SK-N-SH treated with all-trans-retinoic acid at 6 μM for 48 hours (cell line): ENCODE measurements around the gene PET100.

Experiments
- ATAC-seq: fragments of 200-7000 bp; cut with Tn5 transposase; 3 replicates; pipeline ENCODE4 v1.9.1; 2020; ENCODE audit warnings: mild to moderate bottlenecking, moderate library complexity
- ARNTL ChIP-seq: fragments of 450-650 bp; formaldehyde crosslinking; IDR thresholded peaks from 2 replicates; pipeline ENCODE4 v1.5.0; 2020; ENCODE audit warnings: low read depth, mild to moderate bottlenecking, moderate library complexity, borderline replicate concordance
- BACH2 ChIP-seq: fragments of 250-450 bp; sonication (Bioruptor Pico); IDR thresholded peaks from 2 replicates; pipeline ENCODE4 v1.9.0; 2021; ENCODE audit warnings: mild to moderate bottlenecking, borderline replicate concordance
- CSDC2 ChIP-seq: fragments of 250-450 bp; sonication (Bioruptor Pico); IDR thresholded peaks from 2 replicates; pipeline ENCODE4 v1.5.0; 2020; ENCODE audit warnings: mild to moderate bottlenecking, moderate library complexity
- ESRRG ChIP-seq: fragments of 250-450 bp; sonication (Bioruptor Pico); IDR thresholded peaks from 2 replicates; pipeline ENCODE4 v1.6.1; 2021; ENCODE audit warnings: mild to moderate bottlenecking
- GLIS3 ChIP-seq: fragments of 250-450 bp; sonication (Bioruptor Pico); IDR thresholded peaks from 2 replicates; pipeline ENCODE4 v1.5.0; 2020; ENCODE audit warnings: mild to moderate bottlenecking, moderate library complexity
- ISL1 ChIP-seq: fragments of 250-450 bp; sonication (Bioruptor Pico); IDR thresholded peaks from 2 replicates; pipeline ENCODE4 v2.1.2; 2022; ENCODE audit warnings: mild to moderate bottlenecking, moderate library complexity
- OSR1 ChIP-seq: fragments of 250-450 bp; sonication (Bioruptor Pico); IDR thresholded peaks from 2 replicates; pipeline ENCODE4 v1.8.0; 2022; ENCODE audit warnings: moderate library complexity, mild to moderate bottlenecking, inconsistent platforms
- PPARA ChIP-seq: fragments of 250-450 bp; sonication (Bioruptor Pico); IDR thresholded peaks from 2 replicates; pipeline ENCODE4 v1.5.0; 2020; ENCODE audit warnings: mild to moderate bottlenecking, borderline replicate concordance
- RARB ChIP-seq: fragments of 250-450 bp; sonication (Bioruptor Pico); IDR thresholded peaks from 2 replicates; pipeline ENCODE4 v1.8.0; 2021; ENCODE audit warnings: mild to moderate bottlenecking, moderate library complexity
- SNAI2 ChIP-seq: fragments of 250-450 bp; sonication (Bioruptor Pico); IDR thresholded peaks from 2 replicates; pipeline ENCODE4 v1.5.0; 2020; ENCODE audit warnings: mild to moderate bottlenecking, moderate library complexity
- TCF4 ChIP-seq: fragments of 250-450 bp; sonication (Bioruptor Pico); IDR thresholded peaks from 2 replicates; pipeline ENCODE4 v1.8.0; 2021; ENCODE audit warnings: mild to moderate bottlenecking, moderate library complexity, borderline replicate concordance
- TOX ChIP-seq: fragments of 250-450 bp; sonication (Bioruptor Pico); IDR thresholded peaks from 2 replicates; pipeline ENCODE4 v1.8.0; 2021; ENCODE audit warnings: mild to moderate bottlenecking, moderate library complexity, borderline replicate concordance
- ZC3H10 ChIP-seq: fragments of 250-450 bp; sonication (Bioruptor Pico); IDR thresholded peaks from 2 replicates; pipeline ENCODE4 v1.5.1; 2021; ENCODE audit warnings: mild to moderate bottlenecking, moderate library complexity
- ZFP3 ChIP-seq: fragments of 250-450 bp; sonication (Bioruptor Pico); IDR thresholded peaks from 2 replicates; pipeline ENCODE4 v1.5.0; 2020; ENCODE audit warnings: mild to moderate bottlenecking, moderate library complexity
- ZFP30 ChIP-seq: fragments of 450-650 bp; formaldehyde crosslinking; IDR thresholded peaks from 2 replicates; pipeline ENCODE4 v1.5.0; 2022; ENCODE audit warnings: mild to moderate bottlenecking, moderate library complexity
- ZNF565 ChIP-seq: fragments of 450-650 bp; formaldehyde crosslinking; conservative IDR thresholded peaks from 2 replicates; pipeline ENCODE4 v1.5.0; 2020; ENCODE audit warnings: low read depth, mild to moderate bottlenecking, moderate library complexity
- ZNF70 ChIP-seq: fragments of 450-650 bp; formaldehyde crosslinking; IDR thresholded peaks from 2 replicates; pipeline ENCODE4 v1.5.0; 2020; ENCODE audit warnings: mild to moderate bottlenecking, moderate library complexity
- ZNF8 ChIP-seq: fragments of 450-650 bp; formaldehyde crosslinking; IDR thresholded peaks from 2 replicates; pipeline ENCODE4 v1.5.0; 2020; ENCODE audit warnings: mild to moderate bottlenecking, moderate library complexity
- TF ChIP-seq, protein P1 (sequence below): fragments of 250-450 bp; sonication (Bioruptor Pico); IDR thresholded peaks from 2 replicates; pipeline ENCODE4 v1.8.0; 2021; ENCODE audit warnings: low read depth, mild to moderate bottlenecking, moderate library complexity, borderline replicate concordance
- TF ChIP-seq, protein P2 (sequence below): fragments of 250-450 bp; sonication (Bioruptor Pico); IDR thresholded peaks from 2 replicates; pipeline ENCODE4 v1.5.0; 2020; ENCODE audit warnings: mild to moderate bottlenecking, moderate library complexity
- TF ChIP-seq, protein P3 (sequence below): fragments of 250-450 bp; sonication (Bioruptor Pico); IDR thresholded peaks from 2 replicates; pipeline ENCODE4 v1.5.1; 2021; ENCODE audit warnings: mild to moderate bottlenecking, moderate library complexity
- TF ChIP-seq, protein P4 (sequence below): fragments of 250-450 bp; sonication (Bioruptor Pico); IDR thresholded peaks from 2 replicates; pipeline ENCODE4 v1.8.0; 2020; ENCODE audit warnings: mild to moderate bottlenecking, moderate library complexity, borderline replicate concordance

The PET100 gene

DNA sequence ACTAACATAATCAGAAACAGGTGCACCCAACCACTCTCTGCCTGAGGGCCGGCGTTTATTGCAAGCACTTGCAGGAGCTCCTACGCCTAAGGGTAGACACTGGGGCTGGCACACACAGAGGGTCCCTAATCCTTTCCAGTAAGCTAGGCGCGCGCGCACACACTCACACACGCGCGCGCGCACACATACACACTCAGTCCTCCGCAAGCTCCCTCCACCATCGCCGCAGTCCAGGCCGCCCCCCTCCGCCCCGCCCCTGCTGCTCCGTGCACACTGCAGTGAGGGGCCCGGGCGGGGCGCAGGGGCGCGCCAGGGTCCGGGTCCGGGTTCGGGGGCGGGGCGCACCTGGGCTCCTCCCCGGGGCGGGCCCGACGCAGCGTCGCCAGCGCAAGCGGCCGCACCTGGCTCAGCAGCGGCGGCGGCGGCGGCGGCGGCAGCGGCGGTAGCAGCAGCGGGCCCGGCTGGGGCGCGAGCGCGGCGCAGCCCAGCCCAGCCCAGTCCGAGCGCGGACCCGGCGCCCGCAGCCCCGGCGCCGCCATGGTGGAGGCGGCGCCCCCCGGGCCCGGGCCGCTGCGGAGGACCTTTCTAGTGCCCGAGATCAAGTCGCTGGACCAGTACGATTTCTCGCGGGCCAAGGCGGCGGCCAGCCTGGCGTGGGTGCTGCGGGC, 34.0 kb upstream of the PET100 start, which contains the start of gene CAMSAP3:
TSS of gene CAMSAP3 (plus strand) at position 398 of the 668 bp plus-strand sequence. CDS start at position 538, 140 bp downstream.
- ATAC-seq: peak; percentile 87
- TF ChIP-seq, protein P1, sequence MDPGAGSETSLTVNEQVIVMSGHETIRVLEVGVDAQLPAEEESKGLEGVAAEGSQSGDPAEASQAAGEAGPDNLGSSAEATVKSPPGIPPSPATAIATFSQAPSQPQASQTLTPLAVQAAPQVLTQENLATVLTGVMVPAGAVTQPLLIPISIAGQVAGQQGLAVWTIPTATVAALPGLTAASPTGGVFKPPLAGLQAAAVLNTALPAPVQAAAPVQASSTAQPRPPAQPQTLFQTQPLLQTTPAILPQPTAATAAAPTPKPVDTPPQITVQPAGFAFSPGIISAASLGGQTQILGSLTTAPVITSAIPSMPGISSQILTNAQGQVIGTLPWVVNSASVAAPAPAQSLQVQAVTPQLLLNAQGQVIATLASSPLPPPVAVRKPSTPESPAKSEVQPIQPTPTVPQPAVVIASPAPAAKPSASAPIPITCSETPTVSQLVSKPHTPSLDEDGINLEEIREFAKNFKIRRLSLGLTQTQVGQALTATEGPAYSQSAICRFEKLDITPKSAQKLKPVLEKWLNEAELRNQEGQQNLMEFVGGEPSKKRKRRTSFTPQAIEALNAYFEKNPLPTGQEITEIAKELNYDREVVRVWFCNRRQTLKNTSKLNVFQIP (CRISPR knock-in tag): no peak
- no peak for TF ChIP-seq ZFP3 (CRISPR knock-in tag)
- TF ChIP-seq ESRRG (CRISPR knock-in tag): no peak
- TF ChIP-seq TOX (CRISPR knock-in tag): no peak
- no peak for TF ChIP-seq SNAI2 (CRISPR knock-in tag)
- TF ChIP-seq, protein P2, sequence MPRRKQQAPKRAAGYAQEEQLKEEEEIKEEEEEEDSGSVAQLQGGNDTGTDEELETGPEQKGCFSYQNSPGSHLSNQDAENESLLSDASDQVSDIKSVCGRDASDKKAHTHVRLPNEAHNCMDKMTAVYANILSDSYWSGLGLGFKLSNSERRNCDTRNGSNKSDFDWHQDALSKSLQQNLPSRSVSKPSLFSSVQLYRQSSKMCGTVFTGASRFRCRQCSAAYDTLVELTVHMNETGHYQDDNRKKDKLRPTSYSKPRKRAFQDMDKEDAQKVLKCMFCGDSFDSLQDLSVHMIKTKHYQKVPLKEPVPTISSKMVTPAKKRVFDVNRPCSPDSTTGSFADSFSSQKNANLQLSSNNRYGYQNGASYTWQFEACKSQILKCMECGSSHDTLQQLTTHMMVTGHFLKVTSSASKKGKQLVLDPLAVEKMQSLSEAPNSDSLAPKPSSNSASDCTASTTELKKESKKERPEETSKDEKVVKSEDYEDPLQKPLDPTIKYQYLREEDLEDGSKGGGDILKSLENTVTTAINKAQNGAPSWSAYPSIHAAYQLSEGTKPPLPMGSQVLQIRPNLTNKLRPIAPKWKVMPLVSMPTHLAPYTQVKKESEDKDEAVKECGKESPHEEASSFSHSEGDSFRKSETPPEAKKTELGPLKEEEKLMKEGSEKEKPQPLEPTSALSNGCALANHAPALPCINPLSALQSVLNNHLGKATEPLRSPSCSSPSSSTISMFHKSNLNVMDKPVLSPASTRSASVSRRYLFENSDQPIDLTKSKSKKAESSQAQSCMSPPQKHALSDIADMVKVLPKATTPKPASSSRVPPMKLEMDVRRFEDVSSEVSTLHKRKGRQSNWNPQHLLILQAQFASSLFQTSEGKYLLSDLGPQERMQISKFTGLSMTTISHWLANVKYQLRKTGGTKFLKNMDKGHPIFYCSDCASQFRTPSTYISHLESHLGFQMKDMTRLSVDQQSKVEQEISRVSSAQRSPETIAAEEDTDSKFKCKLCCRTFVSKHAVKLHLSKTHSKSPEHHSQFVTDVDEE (CRISPR knock-in tag): no peak
- TF ChIP-seq ISL1 (CRISPR knock-in tag): no peak
- no peak for TF ChIP-seq PPARA (CRISPR knock-in tag)
- TF ChIP-seq ZNF565: no peak
- no peak for TF ChIP-seq ZFP30 (CRISPR knock-in tag)
- no peak for TF ChIP-seq ZNF70 (CRISPR knock-in tag)
- TF ChIP-seq ZNF8 (CRISPR knock-in tag): no peak
- no peak for TF ChIP-seq TCF4

DNA sequence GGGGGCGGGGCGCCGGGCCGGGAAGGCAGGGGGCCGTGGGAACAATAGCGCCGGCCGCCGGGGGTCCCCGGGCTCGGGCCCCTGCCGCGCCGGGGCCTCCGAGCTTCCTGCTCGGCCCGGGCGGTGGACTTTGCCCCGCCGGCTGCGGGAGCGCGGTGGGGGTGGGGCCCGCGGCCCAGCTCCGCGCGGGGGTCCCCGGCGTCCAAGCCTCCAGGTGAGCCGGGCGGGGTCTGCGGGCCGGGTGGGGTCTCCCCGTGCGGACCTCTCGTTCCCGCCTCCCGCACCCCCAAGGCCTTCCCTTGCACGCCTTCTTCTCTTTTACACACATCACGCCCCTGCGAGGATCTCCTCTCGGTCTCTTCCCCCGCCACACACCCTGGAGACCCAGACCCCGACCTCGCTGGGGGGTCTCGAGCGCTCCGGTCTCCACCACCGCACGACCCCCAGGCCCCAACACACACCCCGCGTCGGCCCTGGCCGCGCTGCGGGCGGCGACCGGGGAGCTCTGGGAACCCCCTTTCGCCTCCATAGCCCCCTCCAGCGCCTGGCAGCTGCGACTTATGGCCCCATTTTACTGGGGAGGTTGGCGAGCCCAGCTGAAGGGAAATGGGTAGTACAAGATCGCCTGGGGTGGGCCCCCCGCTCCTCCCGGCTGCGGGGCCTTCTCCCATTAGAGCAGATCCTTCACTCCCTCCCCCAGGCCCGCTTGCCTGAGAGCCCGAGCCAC, 33.2 kb upstream of the PET100 start:
- TF ChIP-seq TCF4 (no peak), CSDC2 (no peak), BACH2 (CRISPR knock-in tag) (no peak), RARB (CRISPR knock-in tag) (no peak), ZFP3 (CRISPR knock-in tag) (no peak), PPARA (CRISPR knock-in tag) (no peak), SNAI2 (CRISPR knock-in tag) (no peak), TOX (CRISPR knock-in tag) (no peak), ESRRG (CRISPR knock-in tag) (no peak), GLIS3 (CRISPR knock-in tag) (no peak), ZNF70 (CRISPR knock-in tag) (no peak), OSR1 (CRISPR knock-in tag) (no peak), ZC3H10 (no peak), ZNF565 (no peak), ARNTL (CRISPR knock-in tag) (no peak)
- TF ChIP-seq, protein P2 (CRISPR knock-in tag): no peak
- TF ChIP-seq, protein P1 (CRISPR knock-in tag): no peak
- TF ChIP-seq, protein P3, sequence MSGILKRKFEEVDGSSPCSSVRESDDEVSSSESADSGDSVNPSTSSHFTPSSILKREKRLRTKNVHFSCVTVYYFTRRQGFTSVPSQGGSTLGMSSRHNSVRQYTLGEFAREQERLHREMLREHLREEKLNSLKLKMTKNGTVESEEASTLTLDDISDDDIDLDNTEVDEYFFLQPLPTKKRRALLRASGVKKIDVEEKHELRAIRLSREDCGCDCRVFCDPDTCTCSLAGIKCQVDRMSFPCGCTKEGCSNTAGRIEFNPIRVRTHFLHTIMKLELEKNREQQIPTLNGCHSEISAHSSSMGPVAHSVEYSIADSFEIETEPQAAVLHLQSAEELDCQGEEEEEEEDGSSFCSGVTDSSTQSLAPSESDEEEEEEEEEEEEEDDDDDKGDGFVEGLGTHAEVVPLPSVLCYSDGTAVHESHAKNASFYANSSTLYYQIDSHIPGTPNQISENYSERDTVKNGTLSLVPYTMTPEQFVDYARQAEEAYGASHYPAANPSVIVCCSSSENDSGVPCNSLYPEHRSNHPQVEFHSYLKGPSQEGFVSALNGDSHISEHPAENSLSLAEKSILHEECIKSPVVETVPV: no peak
- TF ChIP-seq, protein P4, sequence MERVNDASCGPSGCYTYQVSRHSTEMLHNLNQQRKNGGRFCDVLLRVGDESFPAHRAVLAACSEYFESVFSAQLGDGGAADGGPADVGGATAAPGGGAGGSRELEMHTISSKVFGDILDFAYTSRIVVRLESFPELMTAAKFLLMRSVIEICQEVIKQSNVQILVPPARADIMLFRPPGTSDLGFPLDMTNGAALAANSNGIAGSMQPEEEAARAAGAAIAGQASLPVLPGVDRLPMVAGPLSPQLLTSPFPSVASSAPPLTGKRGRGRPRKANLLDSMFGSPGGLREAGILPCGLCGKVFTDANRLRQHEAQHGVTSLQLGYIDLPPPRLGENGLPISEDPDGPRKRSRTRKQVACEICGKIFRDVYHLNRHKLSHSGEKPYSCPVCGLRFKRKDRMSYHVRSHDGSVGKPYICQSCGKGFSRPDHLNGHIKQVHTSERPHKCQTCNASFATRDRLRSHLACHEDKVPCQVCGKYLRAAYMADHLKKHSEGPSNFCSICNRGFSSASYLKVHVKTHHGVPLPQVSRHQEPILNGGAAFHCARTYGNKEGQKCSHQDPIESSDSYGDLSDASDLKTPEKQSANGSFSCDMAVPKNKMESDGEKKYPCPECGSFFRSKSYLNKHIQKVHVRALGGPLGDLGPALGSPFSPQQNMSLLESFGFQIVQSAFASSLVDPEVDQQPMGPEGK (CRISPR knock-in tag): no peak
- ATAC-seq: no peak
